ENCODE results near the gene LIMS1.
"Not testable (repeated sequence)": the region's sequence is repeated elsewhere in the genome, so short reads cannot be mapped to it uniquely, and the experiment has no call there.

DNA sequence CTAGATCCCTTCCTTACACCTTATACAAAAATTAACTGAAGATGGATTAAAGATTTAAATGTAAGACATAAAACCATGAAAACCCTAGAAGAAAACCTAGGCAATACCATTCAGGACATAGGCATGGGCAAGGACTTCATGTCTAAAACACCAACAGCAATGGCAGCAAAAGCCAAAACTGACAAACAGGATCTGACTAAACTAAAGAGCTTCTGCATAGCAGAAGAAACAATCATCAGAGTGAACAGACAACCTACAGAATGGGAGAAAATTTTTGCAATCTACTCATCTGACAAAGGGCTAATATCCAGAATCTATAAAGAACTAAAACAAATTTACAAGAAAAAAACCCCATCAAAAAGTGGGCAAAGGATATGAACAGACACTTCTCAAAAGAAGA lies 114.5 kb downstream of the LIMS1 start:
- not testable (repeated sequence) for TF ChIP-seq EZH2 (IDR thresholded peaks at IDR 0.05)
- TF ChIP-seq, protein P1, sequence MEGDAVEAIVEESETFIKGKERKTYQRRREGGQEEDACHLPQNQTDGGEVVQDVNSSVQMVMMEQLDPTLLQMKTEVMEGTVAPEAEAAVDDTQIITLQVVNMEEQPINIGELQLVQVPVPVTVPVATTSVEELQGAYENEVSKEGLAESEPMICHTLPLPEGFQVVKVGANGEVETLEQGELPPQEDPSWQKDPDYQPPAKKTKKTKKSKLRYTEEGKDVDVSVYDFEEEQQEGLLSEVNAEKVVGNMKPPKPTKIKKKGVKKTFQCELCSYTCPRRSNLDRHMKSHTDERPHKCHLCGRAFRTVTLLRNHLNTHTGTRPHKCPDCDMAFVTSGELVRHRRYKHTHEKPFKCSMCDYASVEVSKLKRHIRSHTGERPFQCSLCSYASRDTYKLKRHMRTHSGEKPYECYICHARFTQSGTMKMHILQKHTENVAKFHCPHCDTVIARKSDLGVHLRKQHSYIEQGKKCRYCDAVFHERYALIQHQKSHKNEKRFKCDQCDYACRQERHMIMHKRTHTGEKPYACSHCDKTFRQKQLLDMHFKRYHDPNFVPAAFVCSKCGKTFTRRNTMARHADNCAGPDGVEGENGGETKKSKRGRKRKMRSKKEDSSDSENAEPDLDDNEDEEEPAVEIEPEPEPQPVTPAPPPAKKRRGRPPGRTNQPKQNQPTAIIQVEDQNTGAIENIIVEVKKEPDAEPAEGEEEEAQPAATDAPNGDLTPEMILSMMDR (IDR thresholded peaks at IDR 0.05): not testable (repeated sequence)
